K562 (cell line): Measurements from ENCODE around the gene RAB1B. TPM values are rescaled to one million over a fixed set of nuclear protein-coding genes. Genes with fewer than 3 reads are reported as not detected.
A peak's percentile ranks its signal among the peaks of the same experiment; 100 is the strongest.

Experiments used
- ETS1 ChIP-seq: conservative IDR thresholded peaks from 2 replicates; pipeline ENCODE4 v1.6.1; 2011; ENCODE audit warnings: low read depth, mild to moderate bottlenecking, low read length; ENCODE audit not compliant: control insufficient read depth
- FOSL1 ChIP-seq: fragments of 200-800 bp; sonication (Bioruptor generic); conservative IDR thresholded peaks from 2 replicates; pipeline ENCODE4 v1.6.1; 2016; ENCODE audit warnings: missing genetic modification characterization, missing compliant biosample characterization
- MYNN ChIP-seq, 2 experiments: sonication (generic); formaldehyde crosslinking in 1 of 2; IDR thresholded peaks; 2 replicates each; pipeline versions ENCODE4 v1.5.0 to v1.6.1; 2016 to 2020; ENCODE audit warnings: antibody characterized with exemption in 1 of 2, missing genetic modification reagents in 1 of 2
- REST ChIP-seq, 2 experiments: fragments of 450-650 bp; formaldehyde crosslinking in 1 of 2; IDR thresholded peaks; 2 replicates each; pipeline versions ENCODE4 v1.4.0 to v1.6.1; 2014 to 2020; ENCODE audit warnings: mild to moderate bottlenecking in 2 of 2, borderline replicate concordance in 1 of 2, low read depth in 1 of 2
- RNF219 ChIP-seq: fragments of 250-450 bp; sonication (Bioruptor Pico); IDR thresholded peaks from 2 replicates; pipeline ENCODE4 v1.5.0; 2022; ENCODE audit warnings: mild to moderate bottlenecking
- ZNF143 ChIP-seq: sonication (generic); formaldehyde crosslinking; IDR thresholded peaks from 2 replicates; pipeline ENCODE4 v1.9.0; 2022; ENCODE audit warnings: mild to moderate bottlenecking, missing genetic modification reagents
- ZNF239 ChIP-seq: fragments of 250-450 bp; sonication (Bioruptor Pico); IDR thresholded peaks from 2 replicates; pipeline ENCODE4 v1.4.0; 2020; ENCODE audit warnings: mild to moderate bottlenecking
- polyA plus RNA-seq, 8 experiments: library from polyadenylated mRNA; depleted of rRNA in 4 of 8; stranded (reverse) in 5 of 8; unstranded in 3 of 8; fragments of >200 nt; fragmentation: Nextera tagmentation in 2 of 8; fragmentation: Illumina TruSeq in 1 of 8; extraction: Ambion mirVana in 2 of 8; extraction: Trizol in 1 of 8; gene quantifications; 2 replicates each; pipeline versions ENCODE4 v1.2.1 to v1.2.3, GENCODE V29; 2011 to 2014; ENCODE audit warnings: inconsistent platforms in 1 of 8, missing spikeins in 1 of 8
- total RNA-seq, 7 experiments: library from RNA; depleted of rRNA in 6 of 7; stranded (reverse); fragments of >200 nt in 6 of 7; fragmentation: Illumina TruSeq in 2 of 7; extraction: Trizol in 2 of 7; gene quantifications; 2 replicates each; pipeline versions ENCODE4 v1.2.1 to v1.2.3, GENCODE V29; 2011 to 2021; ENCODE audit warnings: low replicate concordance in 1 of 7
- TF ChIP-seq, protein P1 (sequence below): fragments of 450-650 bp; formaldehyde crosslinking; conservative IDR thresholded peaks from 2 replicates; pipeline ENCODE4 v1.4.0; 2022; ENCODE audit warnings: mild to moderate bottlenecking, missing genetic modification characterization
- TF ChIP-seq, protein P2 (sequence below), 3 experiments: IDR thresholded peaks in 2 of 3; conservative IDR thresholded peaks in 1 of 3; 2 replicates each; pipeline ENCODE4 v1.5.1; 2011 to 2012; ENCODE audit warnings: low read length in 3 of 3, mild to moderate bottlenecking in 3 of 3, control low read depth in 2 of 3, improper control_type of control experiment in 1 of 3, inconsistent platforms in 1 of 3, low read depth in 1 of 3, mixed read lengths in 1 of 3, moderate library complexity in 1 of 3; ENCODE audit not compliant: insufficient read depth in 2 of 3

Gene RAB1B
- total and polyA plus RNA-seq, 9 of the 15 experiments (the other 6 are each of a cell fraction or from before 2014, with no cell fraction given): 5.6 to 146 (median 98.6) TPM

GRCh38 chr11:66258473-66258893 is 10.0 kb upstream of the RAB1B start (continued):
- TF ChIP-seq, protein P1, sequence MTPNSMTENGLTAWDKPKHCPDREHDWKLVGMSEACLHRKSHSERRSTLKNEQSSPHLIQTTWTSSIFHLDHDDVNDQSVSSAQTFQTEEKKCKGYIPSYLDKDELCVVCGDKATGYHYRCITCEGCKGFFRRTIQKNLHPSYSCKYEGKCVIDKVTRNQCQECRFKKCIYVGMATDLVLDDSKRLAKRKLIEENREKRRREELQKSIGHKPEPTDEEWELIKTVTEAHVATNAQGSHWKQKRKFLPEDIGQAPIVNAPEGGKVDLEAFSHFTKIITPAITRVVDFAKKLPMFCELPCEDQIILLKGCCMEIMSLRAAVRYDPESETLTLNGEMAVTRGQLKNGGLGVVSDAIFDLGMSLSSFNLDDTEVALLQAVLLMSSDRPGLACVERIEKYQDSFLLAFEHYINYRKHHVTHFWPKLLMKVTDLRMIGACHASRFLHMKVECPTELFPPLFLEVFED (CRISPR knock-in tag): no peak
- TF ChIP-seq ETS1 (no peak; the same call in 1 of the 2 replicates), ZNF239 (CRISPR knock-in tag) (no peak), RNF219 (CRISPR knock-in tag) (no peak), ZNF143 (CRISPR knock-in tag) (0 out of 2 replicates have a peak, but pooled peaks have one; percentile 6), REST (IDR thresholded peaks at IDR 0.05; ENCODE audit: borderline replicate concordance) (no peak), REST (CRISPR knock-in tag; IDR thresholded peaks at IDR 0.05; ENCODE audit: low read depth) (0 out of 2 replicates have a peak, but pooled peaks have one; percentile 2), MYNN (IDR thresholded peaks at IDR 0.05) (peak; percentile 1; the same call in 1 of the 2 replicates), MYNN (CRISPR knock-in tag; IDR thresholded peaks at IDR 0.05) (no peak), FOSL1 (tag) (no peak)
- TF ChIP-seq, protein P2, sequence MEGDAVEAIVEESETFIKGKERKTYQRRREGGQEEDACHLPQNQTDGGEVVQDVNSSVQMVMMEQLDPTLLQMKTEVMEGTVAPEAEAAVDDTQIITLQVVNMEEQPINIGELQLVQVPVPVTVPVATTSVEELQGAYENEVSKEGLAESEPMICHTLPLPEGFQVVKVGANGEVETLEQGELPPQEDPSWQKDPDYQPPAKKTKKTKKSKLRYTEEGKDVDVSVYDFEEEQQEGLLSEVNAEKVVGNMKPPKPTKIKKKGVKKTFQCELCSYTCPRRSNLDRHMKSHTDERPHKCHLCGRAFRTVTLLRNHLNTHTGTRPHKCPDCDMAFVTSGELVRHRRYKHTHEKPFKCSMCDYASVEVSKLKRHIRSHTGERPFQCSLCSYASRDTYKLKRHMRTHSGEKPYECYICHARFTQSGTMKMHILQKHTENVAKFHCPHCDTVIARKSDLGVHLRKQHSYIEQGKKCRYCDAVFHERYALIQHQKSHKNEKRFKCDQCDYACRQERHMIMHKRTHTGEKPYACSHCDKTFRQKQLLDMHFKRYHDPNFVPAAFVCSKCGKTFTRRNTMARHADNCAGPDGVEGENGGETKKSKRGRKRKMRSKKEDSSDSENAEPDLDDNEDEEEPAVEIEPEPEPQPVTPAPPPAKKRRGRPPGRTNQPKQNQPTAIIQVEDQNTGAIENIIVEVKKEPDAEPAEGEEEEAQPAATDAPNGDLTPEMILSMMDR (IDR thresholded peaks at IDR 0.05 in 2 of 3, conservative IDR thresholded peaks at IDR 0.05 in 1 of 3; ENCODE audit: insufficient read depth in 2 of 3, low read depth in 1 of 3, low read length in 3 of 3): peak in 1 of 3 experiments; percentile 48; a peak in 1 of 6 replicates
